ENCODE results near the gene GJB4. TPM values are rescaled to one million over a fixed set of nuclear protein-coding genes. Genes with fewer than 3 reads are reported as not detected.

GJB4 gene
- not detected in 2 replicates for total RNA-seq

GRCh38 chr1:34759503-34760357 is at the start of gene GJB4:
GJB4 (plus strand) TSS chr1:34759740; CDS start chr1:34761255, 1,515 bp downstream.

GRCh38 chr1:34754964-34755637 is 4.4 kb upstream of the GJB4 start, which contains the start of gene GJB5:
GJB5 (plus strand) TSS chr1:34755047; CDS start chr1:34757331, 2,284 bp downstream.

GRCh38 chr1:34781071-34781843 is 21.7 kb downstream of the GJB4 start, which contains the start of gene GJB3:
GJB3 (plus strand) TSS chr1:34781214; CDS start chr1:34784763, 3,549 bp downstream.

GRCh38 chr1:34792868-34793727 is 33.6 kb downstream of the GJB4 start, which contains the start of gene GJA4:
GJA4 (plus strand) TSS chr1:34792999; CDS start chr1:34794214, 1,215 bp downstream.

Other genes starting within 250 kb of the GJB4 start
- not detected in 2 replicates for gene GJB5, start 4.7 kb upstream of the GJB4 start, total RNA-seq
- gene GJB3, start 21.5 kb downstream of the GJB4 start, total RNA-seq = not detected in 2 replicates
- gene GJA4, start 33.3 kb downstream of the GJB4 start, total RNA-seq = 1.4 and 3.1 TPM in 2 replicates
- 25.4 and 40.6 TPM in 2 replicates for gene SMIM12, start 100.0 kb downstream of the GJB4 start, total RNA-seq
- gene DLGAP3, start 169.9 kb downstream of the GJB4 start, total RNA-seq = 0.12 TPM in 1 of 2 replicates, not detected in the other
- gene TMEM35B, start 225.6 kb downstream of the GJB4 start, total RNA-seq = 61.8 and 63.0 TPM in 2 replicates